RPMI7951 (cell line): ENCODE data around the gene CNGA3. TPM values are rescaled to one million over a fixed set of nuclear protein-coding genes. Genes with fewer than 3 reads are reported as not detected.
"Not testable (repeated sequence)": the region's sequence is repeated elsewhere in the genome, so short reads cannot be mapped to it uniquely, and the experiment has no call there.

Experiments used
- DNase-seq: peaks from one replicate; pipeline ENCODE4 v3.0.0-alpha.2; 2012; ENCODE audit warnings: low read depth
- total RNA-seq: library from RNA; depleted of rRNA; stranded (reverse); fragments of >200 nt; shearing (Covaris generic); gene quantifications from 2 replicates; pipeline ENCODE4 v1.2.3, GENCODE V29; 2014

The CNGA3 gene
- total RNA-seq, 1 experiment from 2014 or later = not detected

GRCh38 chr2:98399140-98399539 lies 52.9 kb downstream of the CNGA3 start:
- no peak for DNase-seq

GRCh38 chr2:98403878-98404277 lies 57.6 kb downstream of the CNGA3 start:
- DNase-seq = no peak

GRCh38 chr2:98404556-98405250 lies 58.4 kb downstream of the CNGA3 start:
- DNase-seq = no peak

GRCh38 chr2:98405301-98405700 lies 59.0 kb downstream of the CNGA3 start:
- no peak for DNase-seq

- DNase-seq = no peak
Measured at GRCh38 chr2:98408155-98408554, 61.9 kb downstream of the CNGA3 start.

DNA sequence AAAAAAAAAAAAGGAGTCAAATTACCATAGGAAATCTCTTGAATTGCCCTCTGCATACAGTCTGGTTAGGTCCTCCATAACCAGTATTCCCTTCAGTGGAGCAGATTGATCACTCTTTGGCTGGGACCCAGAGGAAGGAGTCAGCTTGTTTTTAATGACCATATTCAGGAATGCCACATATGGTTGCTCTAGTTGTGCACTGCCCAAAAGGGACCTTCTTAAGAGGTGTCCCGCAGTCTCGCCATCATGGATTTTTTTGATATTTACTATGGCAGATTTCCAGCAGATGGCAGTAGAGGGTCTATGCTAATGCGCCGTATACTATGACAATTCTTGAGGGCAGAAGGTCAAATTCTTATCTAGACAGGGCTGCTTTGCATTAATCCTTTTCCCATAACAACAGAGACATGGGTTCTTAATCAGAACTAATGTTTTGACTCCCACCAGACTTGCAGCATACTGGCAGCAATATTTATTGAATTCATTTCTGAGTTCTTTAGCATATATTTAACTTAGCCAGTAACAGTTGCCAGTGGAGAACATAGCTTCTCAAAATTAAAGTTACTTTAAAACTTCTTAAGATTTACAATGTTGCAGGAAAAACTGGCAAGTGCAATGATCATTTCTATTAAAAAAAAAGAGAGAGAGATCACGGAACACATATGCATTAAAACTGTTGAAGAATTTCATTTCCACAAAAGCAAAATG lies 66.6 kb downstream of the CNGA3 start:
- peak; percentile 64 for DNase-seq

DNA sequence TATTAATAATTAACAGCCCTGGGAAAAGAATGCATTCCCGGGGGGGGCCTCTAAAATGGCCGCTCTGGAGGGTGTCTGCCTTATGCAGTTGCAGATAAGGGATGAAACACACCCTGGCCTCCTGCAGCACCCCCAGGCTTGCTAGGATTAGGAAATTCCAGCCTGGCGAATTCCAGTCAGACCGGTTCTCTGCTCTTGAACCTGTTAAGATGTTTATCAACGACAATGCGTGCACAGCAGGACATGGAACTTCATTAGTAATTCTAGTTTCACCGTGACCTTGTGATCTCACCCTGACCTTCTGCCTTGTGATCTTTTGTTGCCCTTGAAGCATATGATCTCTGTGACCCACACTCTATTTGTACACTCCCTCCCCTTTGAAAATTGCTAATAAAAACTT lies 68.0 kb downstream of the CNGA3 start:
- not testable (repeated sequence) for DNase-seq

DNA sequence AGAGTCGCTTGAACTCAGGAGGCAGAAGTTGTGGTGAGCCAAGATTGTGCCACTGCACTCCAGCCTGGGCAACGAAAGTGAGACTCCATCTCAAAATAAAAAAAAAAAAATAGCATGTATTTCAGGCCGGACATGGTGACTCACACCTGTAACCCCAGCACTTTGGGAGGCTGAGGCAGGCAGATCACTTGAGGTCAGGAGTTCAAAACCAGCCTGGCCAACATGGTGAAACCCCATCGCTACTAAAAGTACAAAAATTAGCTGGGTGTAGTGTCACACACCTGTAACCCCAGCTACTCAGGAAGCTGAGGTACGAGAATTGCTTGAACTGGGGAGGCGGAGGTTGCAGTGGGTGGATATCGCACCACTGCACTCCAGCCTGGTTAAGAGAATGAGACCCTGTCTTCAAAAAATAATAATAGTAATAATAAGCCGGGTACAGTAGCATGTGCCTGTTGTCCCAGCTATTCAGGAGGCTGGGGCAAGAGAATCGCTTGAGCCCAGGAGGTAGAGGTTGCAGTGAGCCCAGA lies 69.5 kb downstream of the CNGA3 start:
- DNase-seq = not testable (repeated sequence)

- DNase-seq = no peak
Measured at GRCh38 chr2:98416383-98417159, 70.3 kb downstream of the CNGA3 start.

DNA sequence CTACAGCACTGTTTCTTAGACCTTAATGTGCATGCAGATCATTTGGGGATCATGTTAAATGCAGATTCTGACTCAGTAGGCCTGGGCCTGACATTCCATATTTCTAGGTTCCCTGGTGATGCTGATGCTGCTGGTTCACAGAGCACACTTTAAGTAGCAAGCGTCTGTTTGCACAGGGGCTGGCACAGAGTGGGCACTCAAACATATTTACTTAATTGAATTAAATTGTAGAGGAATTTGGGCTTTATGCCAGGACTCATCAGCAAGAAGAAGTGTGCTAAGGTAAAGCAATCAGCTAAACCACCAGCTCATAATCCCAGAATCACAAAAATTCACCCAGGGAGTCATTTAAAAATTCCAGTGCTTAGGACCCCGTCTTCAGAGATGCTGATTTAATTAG lies 73.3 kb downstream of the CNGA3 start:
- DNase-seq = no peak

DNA sequence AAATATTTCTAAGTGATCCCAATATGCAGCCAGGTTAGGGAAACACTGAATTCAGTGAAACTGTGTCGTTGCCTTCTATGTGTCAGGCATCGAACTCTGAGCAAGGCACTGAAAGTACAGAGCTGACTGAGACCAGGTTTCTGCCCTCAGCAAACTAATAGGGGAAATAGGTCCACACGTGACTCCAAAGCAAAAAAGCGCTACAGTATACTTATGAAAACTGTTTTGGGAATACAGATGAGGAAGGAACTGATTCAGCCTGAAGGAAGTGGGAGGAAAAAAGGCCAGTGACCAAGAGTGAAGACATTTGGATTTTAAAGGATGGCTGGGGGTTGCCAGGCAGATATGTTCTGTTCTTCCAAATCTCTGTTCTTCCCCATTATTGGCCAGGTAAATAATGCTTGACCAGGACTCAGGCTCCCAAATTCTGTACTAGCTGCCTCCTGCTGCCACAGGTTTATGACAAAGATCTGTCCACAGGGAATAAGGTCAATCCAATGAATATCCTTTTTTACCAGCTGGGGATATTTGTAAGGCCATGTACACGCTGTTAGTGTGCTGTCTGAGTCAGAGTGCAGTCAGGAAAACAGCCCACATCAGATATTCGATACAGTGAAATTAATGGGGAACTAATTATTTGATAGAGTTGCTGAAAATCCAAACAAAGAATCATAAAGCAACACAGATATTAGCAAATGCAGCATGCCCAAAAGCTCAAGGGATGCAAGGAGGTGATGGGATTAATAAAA lies 73.9 kb downstream of the CNGA3 start:
- DNase-seq = no peak

GRCh38 chr2:98422449-98422848 lies 76.2 kb downstream of the CNGA3 start:
- DNase-seq = no peak

DNA sequence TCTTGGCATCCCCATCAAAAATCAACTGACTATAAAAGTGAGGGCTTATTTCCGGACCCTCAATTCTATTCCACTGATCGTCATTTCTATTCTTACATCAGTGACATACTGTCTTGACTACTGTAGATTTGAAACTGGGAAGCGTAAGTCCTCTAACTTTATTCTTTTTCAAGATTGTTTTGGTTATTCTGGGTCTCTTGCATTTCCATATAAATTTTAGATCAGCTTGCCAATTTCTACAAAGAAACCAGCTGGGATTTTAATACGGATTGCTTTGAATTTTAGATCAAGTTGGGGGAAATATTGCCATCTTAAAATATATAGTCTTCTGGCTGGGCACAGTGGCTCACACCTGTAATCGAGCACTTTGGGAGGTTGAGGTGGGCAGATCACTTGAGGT lies 80.5 kb downstream of the CNGA3 start:
- no peak for DNase-seq

DNA sequence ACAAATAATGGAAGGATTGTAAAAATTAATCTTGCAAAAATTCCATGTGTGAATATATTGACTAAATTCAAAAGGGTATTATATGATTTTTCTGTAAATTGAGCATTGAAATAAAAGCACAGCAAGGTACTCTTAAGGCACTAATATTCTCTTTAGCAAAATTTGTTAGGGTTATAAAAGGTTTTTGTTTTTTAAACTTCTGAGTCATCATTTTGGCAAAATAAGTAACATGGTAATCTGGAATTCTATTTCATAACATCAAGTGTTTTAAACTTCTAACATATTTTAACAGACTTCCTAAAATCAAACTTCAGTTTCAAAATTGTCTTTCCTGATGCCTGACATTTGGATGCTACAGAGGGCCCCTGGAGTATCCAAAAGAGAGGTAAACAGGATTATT lies 85.9 kb downstream of the CNGA3 start:
- DNase-seq = no peak

- no peak for DNase-seq
Measured at GRCh38 chr2:98433363-98433964, 87.2 kb downstream of the CNGA3 start.

GRCh38 chr2:98434492-98434891 lies 88.2 kb downstream of the CNGA3 start:
- no peak for DNase-seq

DNA sequence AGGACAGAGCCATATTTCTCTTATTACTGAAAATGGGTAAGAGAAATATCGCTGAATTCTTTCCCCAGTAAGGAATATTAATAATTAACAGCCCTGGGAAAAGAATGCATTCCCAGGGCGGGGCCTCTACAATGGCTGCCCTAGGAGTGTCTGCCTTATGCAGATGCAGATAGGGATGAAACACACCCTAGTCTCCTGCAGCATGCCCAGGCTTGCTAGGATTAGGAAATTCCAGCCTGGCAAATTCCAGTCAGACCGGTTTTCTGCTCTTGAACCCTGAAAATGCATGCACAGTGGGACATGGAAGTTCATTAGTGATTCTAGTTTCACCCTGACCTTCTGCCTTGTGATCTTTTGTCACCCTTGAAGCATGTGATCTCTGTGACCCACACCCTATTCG lies 89.4 kb downstream of the CNGA3 start:
- not testable (repeated sequence) for DNase-seq

DNA sequence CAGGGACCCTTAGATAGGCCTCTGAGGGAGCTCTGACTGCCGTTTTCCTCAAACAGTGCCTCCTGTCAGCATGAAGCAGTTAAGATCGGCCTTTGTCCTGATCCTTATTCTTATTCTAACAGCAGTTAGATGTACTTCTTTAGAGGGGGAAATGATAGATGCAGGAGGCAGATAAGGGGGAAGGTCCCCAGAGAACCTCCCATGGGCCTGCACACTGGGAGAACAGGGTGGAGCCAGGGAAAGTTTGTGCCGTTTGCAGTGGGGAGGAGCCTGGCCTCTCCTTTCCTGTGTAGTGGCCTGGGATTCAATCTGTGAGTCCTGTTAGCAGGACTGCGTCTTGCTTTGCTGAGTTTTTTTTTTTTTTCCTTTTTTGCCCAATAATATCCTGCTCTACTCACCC lies 90.5 kb downstream of the CNGA3 start:
- DNase-seq = no peak

GRCh38 chr2:98438190-98439133 lies 92.2 kb downstream of the CNGA3 start:
- DNase-seq = no peak
